Esophagus muscularis mucosa (tissue), 4 donors: ENCODE data around the gene VTI1A. TPM values are rescaled to one million over a fixed set of nuclear protein-coding genes. Genes with fewer than 3 reads are reported as not detected.
"Not testable (repeated sequence)": the region's sequence is repeated elsewhere in the genome, so short reads cannot be mapped to it uniquely, and the experiment has no call there.

Experiments used
- DNase-seq: peaks from one replicate; pipeline ENCODE4 v3.0.0-alpha.2; 2017; ENCODE audit errors: extremely low spot score
- H3K27ac ChIP-seq, 4 donors: fragments of 200-600 bp; sonication (generic); replicated peaks in 1 of 4; 1 replicate in 3 of 4; 2 replicates in 1 of 4; pipeline ENCODE4 v1.5.1; 2016 to 2019; ENCODE audit warnings: mild to moderate bottlenecking in 1 of 4
- H3K27me3 ChIP-seq, 4 donors: fragments of 200-600 bp; sonication (generic); one replicate each; pipeline versions ENCODE4 v1.5.1 to v1.6.0; 2016 to 2019
- H3K36me3 ChIP-seq, 4 donors: fragments of 200-600 bp; sonication (generic); one replicate each; pipeline ENCODE4 v1.5.1; 2016 to 2019
- H3K4me1 ChIP-seq, 4 donors: fragments of 200-600 bp; sonication (generic); one replicate each; pipeline ENCODE4 v1.5.1; 2016 to 2019
- H3K4me3 ChIP-seq, 4 donors: fragments of 200-600 bp; sonication (generic); 1 replicate in 2 of 4; 2 replicates in 2 of 4; pipeline ENCODE4 v1.5.1; 2016 to 2019; ENCODE audit warnings: mild to moderate bottlenecking in 4 of 4, moderate library complexity in 1 of 4
- H3K9me3 ChIP-seq, 4 donors: fragments of 200-600 bp; sonication (generic); 1 replicate in 3 of 4; 2 replicates in 1 of 4; pipeline ENCODE4 v1.5.1; 2016 to 2019
- CTCF ChIP-seq, 3 experiments: fragments of 200-600 bp in 2 of 3; fragments of 450-650 bp in 1 of 3; sonication (generic) in 2 of 3; IDR thresholded peaks; one replicate each; pipeline ENCODE4 v1.5.1; 2017 to 2019; ENCODE audit warnings: antibody characterized with exemption in 3 of 3, mild to moderate bottlenecking in 2 of 3, moderate library complexity in 1 of 3
- EP300 ChIP-seq: sonication (generic); formaldehyde crosslinking; IDR thresholded peaks from one replicate; pipeline ENCODE4 v1.6.1; 2017; ENCODE audit warnings: antibody characterized with exemption
- POLR2A ChIP-seq: fragments of 450-650 bp; IDR thresholded peaks from one replicate; pipeline ENCODE4 v1.6.1; 2017; ENCODE audit warnings: antibody characterized with exemption, moderate library complexity, mild to moderate bottlenecking, low read depth
- POLR2AphosphoS5 ChIP-seq, 2 donors: sonication (generic); formaldehyde crosslinking; IDR thresholded peaks; one replicate each; pipeline ENCODE4 v1.6.1; 2017; ENCODE audit warnings: antibody characterized with exemption in 2 of 2
- WGBS: methylation state at CpG from one replicate; pipeline ENCODE4 v1.1.5; 2018; 5-methylcytosine and 5-hydroxymethylcytosine counted together
- intact Hi-C: fragments of 100-400 bp; cut with DNase I; formaldehyde crosslinking; loops from one replicate; pipeline ENCODE4 v1.15.1; 2023
- total RNA-seq, 4 donors: library from RNA; depleted of rRNA; stranded (reverse); fragments of >200 nt; gene quantifications; one replicate each; pipeline versions ENCODE4 v1.1.0 to v1.2.1, GENCODE V29; 2016

The VTI1A gene
- total RNA-seq, 4 donors from 2014 or later = 27.6 to 42.7 (median 33.8) TPM

- 98% methylated on average over 6 of the region's 6 CpGs for WGBS
- intact Hi-C loops = no loop called here
- no peak for TF ChIP-seq EP300
- TF ChIP-seq POLR2AphosphoS5 (IDR thresholded peaks at IDR 0.05) = no peak
- Histone ChIP-seq H3K36me3 (no peaks in the 10 kb centered on the region), H3K27ac (no peak overlapping the region), H3K27me3 (no peaks in the 10 kb centered on the region), H3K4me1 (peaks cover 6 to 14% (median 11%) of the 10 kb centered on the region in 4 donors), H3K9me3 (no peaks in the 10 kb centered on the region), H3K4me3 (no peak overlapping the region)
- no peak for DNase-seq
These were observed 45.7 kb downstream of the VTI1A start for GRCh38 chr10:112492736-112493135.

DNA sequence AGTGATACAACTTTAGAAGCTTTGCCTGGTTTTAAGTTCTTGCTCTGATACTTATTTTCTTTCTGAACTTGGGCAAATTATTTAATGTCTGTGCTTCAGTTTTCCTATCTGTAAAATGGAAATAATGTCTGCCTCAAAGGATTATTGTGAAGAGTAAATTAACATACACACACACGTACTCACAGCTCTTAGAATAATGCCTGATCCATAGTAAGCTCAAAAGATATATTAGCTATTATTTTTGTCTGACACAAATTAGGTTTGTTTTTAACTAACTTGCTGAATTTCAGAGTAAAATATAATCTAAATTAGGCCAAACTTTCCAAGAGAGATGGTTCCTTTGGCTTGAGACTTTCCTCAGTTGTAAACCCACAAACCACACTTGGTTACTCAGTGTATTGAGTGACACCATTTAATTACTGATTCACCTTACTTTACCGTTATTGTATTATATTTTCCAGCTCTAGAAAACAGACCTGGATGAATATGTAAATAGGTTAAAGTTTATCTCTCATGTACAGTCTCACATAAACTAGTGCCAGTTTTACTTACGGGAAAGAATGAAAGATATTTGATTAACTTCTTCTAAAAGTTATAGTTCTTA is 50.4 kb downstream of the VTI1A start:
- Histone ChIP-seq H3K4me3 (no peak overlapping the region), H3K36me3 (peaks cover 0 to 5% (median 0%) of the 10 kb centered on the region in 4 donors), H3K9me3 (no peaks in the 10 kb centered on the region), H3K4me1 (peaks cover 0 to 7% (median 0%) of the 10 kb centered on the region in 4 donors), H3K27ac (no peak overlapping the region), H3K27me3 (no peaks in the 10 kb centered on the region)
- no peak for DNase-seq
- TF ChIP-seq POLR2A (no peak), POLR2AphosphoS5 (IDR thresholded peaks at IDR 0.05) (no peak), EP300 (no peak), CTCF (IDR thresholded peaks at IDR 0.05) (no peak)
- intact Hi-C loops = no loop called here
- WGBS = 81% methylated on average over 3 of the region's 3 CpGs

- WGBS = 56% methylated on average over 1 of the region's 1 CpG
- H3K4me1 ChIP-seq = peaks cover 0 to 7% (median 0%) of the 10 kb centered on the region in 4 donors
- DNase-seq = no peak
- H3K27ac ChIP-seq = no peak overlapping the region
- no peaks in the 10 kb centered on the region for H3K27me3 ChIP-seq
- no peak overlapping the region for H3K4me3 ChIP-seq
- intact Hi-C loops = no loop called here
- TF ChIP-seq POLR2A = no peak
- TF ChIP-seq EP300 = no peak
- no peak for TF ChIP-seq CTCF (IDR thresholded peaks at IDR 0.05)
- TF ChIP-seq POLR2AphosphoS5 (IDR thresholded peaks at IDR 0.05) = no peak
- peaks cover 0 to 5% (median 0%) of the 10 kb centered on the region in 4 donors for H3K36me3 ChIP-seq
- H3K9me3 ChIP-seq = no peaks in the 10 kb centered on the region
These were observed 51.8 kb downstream of the VTI1A start for GRCh38 chr10:112498806-112499205.

- WGBS = 92% methylated on average over 8 of the region's 8 CpGs
- H3K4me1 ChIP-seq, intact Hi-C loops: not testable (repeated sequence)
These were observed 53.0 kb downstream of the VTI1A start for GRCh38 chr10:112499985-112500384.

GRCh38 chr10:112502536-112502935 is 55.5 kb downstream of the VTI1A start:
- H3K36me3 ChIP-seq = peaks cover 0 to 5% (median 0%) of the 10 kb centered on the region in 4 donors
- H3K4me3 ChIP-seq = no peak overlapping the region
- 72% methylated on average over 2 of the region's 2 CpGs for WGBS
- TF ChIP-seq EP300 (no peak), CTCF (IDR thresholded peaks at IDR 0.05) (no peak), POLR2A (no peak)
- no peaks in the 10 kb centered on the region for H3K27me3 ChIP-seq
- H3K27ac ChIP-seq = no peak overlapping the region
- no peaks in the 10 kb centered on the region for H3K9me3 ChIP-seq
- intact Hi-C loops = no loop called here
- DNase-seq = no peak
- peaks cover 0 to 6% (median 0%) of the 10 kb centered on the region in 4 donors for H3K4me1 ChIP-seq

More at GRCh38 chr10:112499985-112500384, 53.0 kb downstream of the VTI1A start:
- H3K9me3 ChIP-seq, H3K36me3 ChIP-seq, DNase-seq, H3K27ac ChIP-seq, H3K27me3 ChIP-seq, H3K4me3 ChIP-seq: not testable (repeated sequence)

- TF ChIP-seq CTCF (IDR thresholded peaks at IDR 0.05) (no peak), POLR2AphosphoS5 (IDR thresholded peaks at IDR 0.05) (no peak), EP300 (no peak), POLR2A (no peak)
- Histone ChIP-seq H3K36me3 (peaks cover 0 to 5% (median 0%) of the 10 kb centered on the region in 4 donors), H3K9me3 (no peaks in the 10 kb centered on the region), H3K4me3 (no peak overlapping the region), H3K4me1 (no peaks in the 10 kb centered on the region), H3K27ac (no peak overlapping the region), H3K27me3 (no peaks in the 10 kb centered on the region)
- DNase-seq = no peak
- 94% methylated on average over 2 of the region's 2 CpGs for WGBS
- intact Hi-C loops = no loop called here
These were observed 56.6 kb downstream of the VTI1A start for GRCh38 chr10:112503643-112504042.
